Mucosa of rectum (tissue), 2 donors: ENCODE data around the gene WIPF2.

Source experiments
- H3K27ac ChIP-seq, 2 donors: one replicate each; pipeline ENCODE4 v1.7.0; 2013; ENCODE audit warnings: inconsistent platforms in 2 of 2, low read depth in 2 of 2, low read length in 2 of 2
- H3K27me3 ChIP-seq, 2 donors: one replicate each; pipeline ENCODE4 v1.7.0; 2013; ENCODE audit warnings: low read length in 2 of 2; ENCODE audit not compliant: control insufficient read depth in 2 of 2, insufficient read depth in 2 of 2
- H3K36me3 ChIP-seq, 2 donors: one replicate each; pipeline ENCODE4 v1.7.0; 2013; ENCODE audit warnings: low read length in 2 of 2; ENCODE audit not compliant: control insufficient read depth in 2 of 2, insufficient read depth in 2 of 2
- H3K4me1 ChIP-seq, 2 donors: one replicate each; pipeline ENCODE4 v1.7.0; 2013; ENCODE audit warnings: low read length in 2 of 2, mild to moderate bottlenecking in 1 of 2; ENCODE audit not compliant: control insufficient read depth in 2 of 2, insufficient read depth in 2 of 2
- H3K4me3 ChIP-seq, 2 donors: one replicate each; pipeline ENCODE4 v1.7.0; 2013; ENCODE audit warnings: low read length in 2 of 2
- H3K9ac ChIP-seq, 2 donors: one replicate each; pipeline ENCODE4 v1.7.0; 2013; ENCODE audit warnings: low read length in 2 of 2, low read depth in 1 of 2, mild to moderate bottlenecking in 1 of 2
- H3K9me3 ChIP-seq, 2 donors: one replicate each; pipeline ENCODE4 v1.7.0; 2013; ENCODE audit warnings: low read length in 2 of 2; ENCODE audit not compliant: control insufficient read depth in 2 of 2
- donor health status: healthy.
- donor health status: Normal muscosa, but diverticular disease.

The WIPF2 gene

DNA sequence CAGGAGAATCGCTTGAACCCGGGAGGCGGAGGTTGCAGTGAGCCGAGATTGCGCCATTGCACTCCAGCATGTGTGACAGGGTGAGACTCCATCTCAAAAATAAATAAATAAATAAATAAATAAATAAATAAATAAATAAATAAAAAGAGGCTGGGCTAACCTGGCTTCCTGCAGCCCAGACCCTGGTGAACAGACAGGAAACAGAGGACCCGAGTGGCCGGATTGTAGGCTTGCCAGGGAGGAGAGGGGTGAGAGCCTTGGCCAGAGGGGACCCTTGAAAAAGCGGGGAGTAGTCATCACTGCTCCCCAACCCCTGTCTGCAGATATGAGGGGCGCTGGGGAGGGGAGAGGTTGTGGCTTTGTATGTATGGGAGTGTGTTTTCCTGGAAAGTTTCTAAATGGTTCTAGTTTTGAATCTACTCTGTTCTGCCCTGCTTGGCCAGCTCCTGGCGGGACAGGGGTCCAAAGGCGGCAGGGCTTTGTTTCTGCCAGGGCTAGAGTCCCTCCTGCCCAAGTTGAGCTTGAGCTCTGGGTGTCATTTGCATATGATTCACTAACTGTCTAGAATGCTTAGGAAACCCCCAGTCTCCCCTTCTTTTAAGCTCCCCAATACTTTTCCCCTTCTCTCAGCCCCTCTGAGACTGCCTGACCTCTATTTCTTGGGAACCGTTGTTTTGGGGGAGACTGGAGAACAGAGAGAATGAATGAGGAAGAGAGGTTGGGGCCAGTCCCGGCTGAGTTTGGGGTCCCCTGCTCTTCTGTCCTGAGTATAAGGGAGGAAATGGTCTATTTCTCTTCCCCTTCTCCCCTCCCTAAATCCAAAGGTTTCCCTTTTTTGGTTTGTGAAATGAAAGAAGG is 106.3 kb downstream of the WIPF2 start:
- Histone ChIP-seq H3K27ac (peak overlapping the region; percentile 49 to 84), H3K4me3 (peak overlapping the region in 1 of 2 donors; percentile 52), H3K36me3 (peaks cover 0 to 1% of the 10 kb centered on the region in 2 donors), H3K4me1 (peaks cover 72 to 79% of the 10 kb centered on the region in 2 donors), H3K9me3 (no peaks in the 10 kb centered on the region), H3K9ac (no peak overlapping the region), H3K27me3 (no peaks in the 10 kb centered on the region)

DNA sequence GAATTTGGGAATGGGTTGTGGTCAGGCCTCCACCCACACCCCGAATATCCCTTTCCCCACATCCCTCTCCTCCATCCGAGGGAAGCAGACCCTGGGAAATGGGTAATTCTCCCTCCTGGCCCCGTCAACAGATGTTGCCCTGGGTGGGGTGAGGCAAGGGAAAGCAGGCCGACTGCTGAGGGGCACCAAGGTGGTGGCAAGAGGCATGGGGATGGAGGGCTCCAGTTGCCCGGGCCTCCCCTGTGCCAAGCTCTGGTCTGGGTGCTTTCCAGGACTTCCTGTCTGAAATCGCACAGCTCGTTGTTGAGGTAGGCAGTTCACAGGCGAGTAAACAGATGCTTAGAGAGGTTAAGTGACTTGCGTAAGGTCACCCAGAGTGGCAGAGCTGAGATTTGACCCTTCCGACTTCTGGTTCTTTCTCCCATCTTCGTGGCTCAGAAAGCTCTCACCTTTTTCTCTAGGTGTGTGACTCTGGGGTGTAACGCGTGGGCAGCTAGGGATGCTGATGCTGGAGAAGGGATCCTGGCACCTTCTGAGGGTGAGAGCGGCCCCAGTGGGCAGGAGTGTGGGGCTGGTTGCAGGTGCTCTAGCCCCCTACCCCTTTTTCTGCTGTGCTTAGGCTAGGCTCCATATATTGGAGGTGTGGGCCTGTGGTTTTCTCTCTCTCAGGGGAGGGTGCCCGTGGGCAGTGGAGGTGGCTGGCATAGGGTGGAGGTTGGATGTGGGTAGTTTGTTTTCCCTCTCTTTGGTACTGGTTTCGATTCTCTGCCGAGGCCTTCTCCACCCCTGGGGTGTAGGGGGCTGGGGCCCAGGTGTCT is 107.1 kb downstream of the WIPF2 start:
- peak overlapping the region in 1 of 2 donors; percentile 52 for H3K4me3 ChIP-seq
- H3K36me3 ChIP-seq: peaks cover 0 to 1% of the 10 kb centered on the region in 2 donors
- no peaks in the 10 kb centered on the region for H3K9me3 ChIP-seq
- peak overlapping the region in 1 of 2 donors; percentile 32 for H3K9ac ChIP-seq
- H3K27ac ChIP-seq: peak overlapping the region; percentile 49 to 79
- no peaks in the 10 kb centered on the region for H3K27me3 ChIP-seq
- peaks cover 80 to 81% of the 10 kb centered on the region in 2 donors for H3K4me1 ChIP-seq

DNA sequence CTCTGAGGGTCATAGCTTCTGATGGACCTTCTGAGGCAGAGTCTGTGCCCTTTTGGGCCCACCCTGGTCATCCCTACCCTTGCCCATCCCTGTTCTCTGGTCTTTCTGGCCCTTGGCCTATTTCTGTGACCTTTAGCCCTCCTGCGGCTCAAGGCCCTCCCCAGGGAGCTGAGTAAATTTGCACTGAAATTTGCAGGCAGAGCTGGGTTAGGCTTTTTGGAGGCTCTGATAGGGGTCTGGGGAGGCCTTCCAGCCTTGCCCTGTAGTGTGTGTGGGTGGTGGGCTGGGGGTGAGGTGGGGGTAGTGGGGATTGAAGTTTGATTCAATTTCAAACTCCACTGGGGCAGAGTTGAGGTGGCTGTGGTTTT is 107.7 kb downstream of the WIPF2 start:
- Histone ChIP-seq H3K9me3 (no peaks in the 10 kb centered on the region), H3K27ac (peak overlapping the region; percentile 49 to 79), H3K36me3 (peaks cover 0 to 1% of the 10 kb centered on the region in 2 donors), H3K9ac (no peak overlapping the region), H3K4me3 (peak overlapping the region in 1 of 2 donors; percentile 13), H3K4me1 (peaks cover 78 to 80% of the 10 kb centered on the region in 2 donors), H3K27me3 (no peaks in the 10 kb centered on the region)

DNA sequence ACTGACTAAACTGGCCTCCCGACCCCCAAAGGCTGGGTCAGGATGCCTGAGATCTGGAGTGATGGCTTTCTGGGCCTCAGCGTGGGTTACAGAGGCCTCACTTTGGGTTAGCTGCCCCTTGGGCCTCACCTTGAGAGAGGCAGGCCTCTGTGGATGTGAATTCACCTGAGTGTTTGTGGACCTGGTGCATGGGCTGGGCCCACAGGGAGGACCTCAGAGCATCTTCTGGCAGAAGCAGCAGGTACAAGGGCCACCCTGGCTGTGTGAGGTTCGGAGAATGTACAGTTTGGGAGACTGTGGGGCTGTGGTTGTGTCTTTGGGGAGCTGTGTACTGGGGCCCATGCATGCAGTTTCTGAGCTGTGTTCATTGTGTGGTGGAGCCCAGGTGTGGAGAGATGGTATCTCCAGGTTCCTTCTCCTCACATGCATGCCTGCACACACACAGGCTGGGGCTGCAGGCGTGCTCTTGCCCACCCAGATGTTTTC is 108.2 kb downstream of the WIPF2 start:
- Histone ChIP-seq H3K4me1 (peaks cover 79% of the 10 kb centered on the region in 2 donors), H3K27ac (peak overlapping the region; percentile 49 to 79), H3K36me3 (peaks cover 0 to 1% of the 10 kb centered on the region in 2 donors), H3K9me3 (no peaks in the 10 kb centered on the region), H3K9ac (no peak overlapping the region), H3K4me3 (no peak overlapping the region), H3K27me3 (no peaks in the 10 kb centered on the region)

DNA sequence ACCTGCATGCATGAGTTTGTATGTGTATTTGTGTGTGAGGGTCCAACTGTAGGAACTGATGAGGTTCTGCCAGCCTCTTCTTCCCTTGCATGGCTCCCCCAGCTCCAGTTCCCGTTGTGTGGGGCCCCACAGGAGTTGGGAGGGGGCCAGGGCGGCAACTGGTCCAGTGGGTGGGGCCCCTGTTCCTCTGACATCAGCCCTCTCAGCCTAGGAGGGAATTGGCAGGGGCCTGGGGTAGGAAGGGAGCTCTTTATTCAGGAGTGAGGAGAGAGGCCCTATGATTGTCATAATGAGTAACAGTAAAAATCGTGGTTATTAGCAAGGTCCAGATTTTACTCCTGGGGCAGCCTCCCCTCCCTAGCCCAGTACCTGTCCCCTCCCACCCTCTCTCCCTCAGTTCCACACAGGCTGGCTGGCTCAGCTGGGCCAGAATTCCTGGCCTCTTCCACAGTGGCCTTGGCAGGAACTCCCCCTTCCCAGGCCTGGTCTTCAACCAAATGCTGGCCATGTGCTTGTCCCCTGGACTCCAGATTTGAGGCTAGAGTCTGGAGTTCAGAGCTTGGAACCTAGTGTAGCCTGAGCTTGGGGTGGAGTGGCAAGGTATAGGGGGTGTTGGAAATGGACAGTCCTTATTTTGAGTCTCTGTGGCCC is 108.8 kb downstream of the WIPF2 start:
- H3K4me3 ChIP-seq: no peak overlapping the region
- peak overlapping the region in 1 of 2 donors; percentile 79 for H3K27ac ChIP-seq

DNA sequence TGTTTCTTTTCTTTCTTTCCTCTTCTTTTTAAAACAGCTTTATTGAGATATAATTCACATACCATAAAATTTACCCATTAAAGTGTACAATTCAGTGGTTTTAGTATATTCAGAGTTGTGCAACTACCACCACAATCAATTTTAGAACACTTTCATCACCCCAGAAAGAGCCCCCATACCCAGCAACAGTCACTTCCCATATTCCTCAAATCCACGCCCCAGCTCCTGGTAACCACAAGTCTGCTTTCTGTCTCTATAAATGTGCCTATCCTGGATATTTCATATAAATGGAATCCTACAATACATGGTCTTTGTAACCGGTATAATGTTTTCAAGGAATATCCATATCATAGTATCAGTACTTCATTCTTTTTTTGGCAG is 109.3 kb downstream of the WIPF2 start:
- Histone ChIP-seq H3K27ac (peak overlapping the region in 1 of 2 donors; percentile 79), H3K9ac (peak overlapping the region in 1 of 2 donors; percentile 7), H3K4me3 (no peak overlapping the region), H3K27me3 (no peaks in the 10 kb centered on the region), H3K36me3 (peaks cover 0 to 1% of the 10 kb centered on the region in 2 donors), H3K4me1 (peaks cover 72 to 75% of the 10 kb centered on the region in 2 donors), H3K9me3 (no peaks in the 10 kb centered on the region)

More for the DNA sequence above, 108.8 kb downstream of the WIPF2 start:
- Histone ChIP-seq H3K27me3 (no peaks in the 10 kb centered on the region), H3K36me3 (peaks cover 0 to 1% of the 10 kb centered on the region in 2 donors), H3K4me1 (peaks cover 78 to 79% of the 10 kb centered on the region in 2 donors), H3K9ac (peak overlapping the region in 1 of 2 donors; percentile 7), H3K9me3 (no peaks in the 10 kb centered on the region)

DNA sequence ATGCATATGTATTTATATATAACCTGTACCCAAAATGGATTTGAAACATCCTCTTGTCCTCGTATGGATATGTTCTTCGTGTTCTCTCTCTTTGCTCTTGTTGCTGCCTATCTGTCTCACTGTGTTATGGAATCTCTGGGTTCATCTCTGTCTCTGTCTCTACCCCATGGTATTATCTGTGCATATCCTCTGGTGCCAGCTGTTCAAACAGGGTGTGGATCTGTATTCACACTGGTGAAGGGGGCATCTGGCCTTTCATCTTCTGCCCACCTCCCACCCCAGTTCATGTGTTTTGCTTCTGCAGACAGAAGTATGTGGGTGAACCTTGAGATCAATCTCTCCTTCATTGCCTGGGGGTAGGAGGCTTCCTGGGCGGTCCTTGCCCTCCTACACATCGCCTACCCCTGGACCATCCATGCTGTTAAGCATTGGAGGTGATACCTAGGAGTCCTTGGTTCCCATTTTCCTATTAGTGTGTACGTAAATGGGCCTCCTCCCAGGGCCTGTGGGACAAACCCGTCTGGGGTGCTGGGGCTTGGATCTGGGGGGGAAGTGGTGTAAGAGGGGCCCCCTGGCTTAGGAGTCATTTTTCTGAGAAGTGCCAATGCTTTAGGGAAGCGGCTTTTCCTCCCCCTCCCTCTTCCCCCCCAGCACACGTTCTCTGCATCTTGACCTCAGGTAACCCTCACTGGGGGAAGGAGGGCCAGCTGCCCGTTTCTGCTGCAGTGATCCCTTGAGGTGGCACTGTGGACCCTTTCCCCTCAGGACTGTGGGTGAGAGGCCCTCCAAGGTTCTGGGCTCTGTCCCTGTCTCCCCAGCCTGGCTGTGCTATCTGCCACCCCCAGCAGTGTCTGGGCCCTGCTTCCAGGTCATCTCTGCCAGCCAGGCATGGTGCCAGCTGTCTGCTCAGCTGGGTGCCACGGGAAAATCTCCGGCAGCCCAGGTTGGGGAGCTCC is 111.0 kb downstream of the WIPF2 start:
- Histone ChIP-seq H3K4me3 (peak overlapping the region; percentile 7 to 27), H3K9ac (peak overlapping the region; percentile 15 to 23), H3K4me1 (peaks cover 70 to 71% of the 10 kb centered on the region in 2 donors), H3K36me3 (peaks cover 0 to 1% of the 10 kb centered on the region in 2 donors), H3K27me3 (no peaks in the 10 kb centered on the region), H3K27ac (peak overlapping the region in 1 of 2 donors; percentile 76), H3K9me3 (no peaks in the 10 kb centered on the region)

DNA sequence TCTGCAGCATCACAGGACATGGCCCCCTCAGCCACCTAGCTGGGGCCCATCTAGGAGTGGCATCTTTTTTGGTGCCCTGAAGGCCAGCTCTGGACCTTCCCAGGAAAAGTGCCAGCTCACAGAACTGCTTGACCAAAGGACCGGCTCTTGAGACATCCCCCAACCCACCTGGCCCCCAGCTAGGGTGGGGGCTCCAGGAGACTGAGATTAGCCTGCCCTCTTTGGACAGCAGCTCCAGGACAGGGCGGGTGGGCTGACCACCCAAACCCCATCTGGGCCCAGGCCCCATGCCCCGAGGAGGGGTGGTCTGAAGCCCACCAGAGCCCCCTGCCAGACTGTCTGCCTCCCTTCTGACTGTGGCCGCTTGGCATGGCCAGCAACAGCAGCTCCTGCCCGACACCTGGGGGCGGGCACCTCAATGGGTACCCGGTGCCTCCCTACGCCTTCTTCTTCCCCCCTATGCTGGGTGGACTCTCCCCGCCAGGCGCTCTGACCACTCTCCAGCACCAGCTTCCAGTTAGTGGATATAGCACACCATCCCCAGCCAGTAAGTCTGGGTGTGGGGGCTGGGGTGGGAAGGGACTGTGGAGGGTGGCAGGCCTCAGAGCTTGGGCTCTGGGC is 111.9 kb downstream of the WIPF2 start:
- Histone ChIP-seq H3K27ac (peak overlapping the region in 1 of 2 donors; percentile 76), H3K9ac (no peak overlapping the region), H3K27me3 (no peaks in the 10 kb centered on the region), H3K4me3 (peak overlapping the region in 1 of 2 donors; percentile 7), H3K9me3 (no peaks in the 10 kb centered on the region), H3K4me1 (peaks cover 63 to 66% of the 10 kb centered on the region in 2 donors), H3K36me3 (peaks cover 0 to 1% of the 10 kb centered on the region in 2 donors)
